MM.1S (cell line): ENCODE data around the gene HOMER3.

Source experiments
- DNase-seq: peaks from one replicate; pipeline ENCODE4 v3.0.0-alpha.2; 2015
- H2AFZ ChIP-seq: fragments of 300-600 bp; sonication (generic); 2 replicates; pipeline ENCODE4 v1.6.0; 2016; ENCODE audit warnings: antibody characterized with exemption, low read length
- H3F3A ChIP-seq: fragments of 300-600 bp; sonication (generic); 2 replicates; pipeline ENCODE4 v1.6.1; 2016; ENCODE audit warnings: mild to moderate bottlenecking, antibody characterized with exemption, low read length, moderate library complexity, mixed read lengths; ENCODE audit not compliant: insufficient read depth
- H3K27ac ChIP-seq: fragments of 300-600 bp; sonication (generic); 2 replicates; pipeline ENCODE4 v1.5.1; 2016; ENCODE audit warnings: mild to moderate bottlenecking, low read length
- H3K27me3 ChIP-seq: fragments of 300-600 bp; sonication (generic); replicated peaks from 2 replicates; pipeline ENCODE4 v1.6.0; 2016; ENCODE audit warnings: low read length; ENCODE audit not compliant: insufficient read depth
- H3K36me3 ChIP-seq: fragments of 300-600 bp; sonication (generic); replicated peaks from 2 replicates; pipeline ENCODE4 v1.6.1; 2016; ENCODE audit warnings: mild to moderate bottlenecking, low read length, mixed read lengths; ENCODE audit not compliant: insufficient read depth
- H3K4me1 ChIP-seq: fragments of 300-600 bp; sonication (generic); 2 replicates; pipeline ENCODE4 v1.6.1; 2016; ENCODE audit warnings: low read length, mixed read lengths
- H3K4me2 ChIP-seq: fragments of 300-600 bp; sonication (generic); 2 replicates; pipeline ENCODE4 v1.6.0; 2016; ENCODE audit warnings: low read depth, low read length
- H3K4me3 ChIP-seq: fragments of 300-600 bp; sonication (generic); 2 replicates; pipeline ENCODE4 v1.5.1; 2016; ENCODE audit warnings: low read length, mixed read lengths
- H3K79me2 ChIP-seq: fragments of 300-600 bp; sonication (generic); 2 replicates; pipeline ENCODE4 v1.6.1; 2016; ENCODE audit warnings: mixed run types, low read length, mixed read lengths
- H3K9ac ChIP-seq: fragments of 300-600 bp; sonication (generic); 2 replicates; pipeline ENCODE4 v1.6.1; 2016; ENCODE audit warnings: low read length, mixed read lengths
- H3K9me2 ChIP-seq: fragments of 300-600 bp; sonication (generic); replicated peaks from 2 replicates; pipeline ENCODE4 v1.6.1; 2016; ENCODE audit warnings: mild to moderate bottlenecking, low read length, mixed read lengths; ENCODE audit not compliant: insufficient read depth
- H3K9me3 ChIP-seq: fragments of 300-600 bp; sonication (generic); replicated peaks from 2 replicates; pipeline ENCODE4 v1.6.1; 2016; ENCODE audit warnings: mild to moderate bottlenecking, low read length, mixed read lengths; ENCODE audit not compliant: insufficient read depth
- H4K20me1 ChIP-seq: fragments of 300-600 bp; sonication (generic); 2 replicates; pipeline ENCODE4 v1.6.1; 2016; ENCODE audit warnings: mild to moderate bottlenecking, low read length, moderate library complexity, mixed read lengths; ENCODE audit not compliant: insufficient read depth
- CTCF ChIP-seq: fragments of 300-600 bp; sonication (generic); IDR thresholded peaks from 2 replicates; pipeline ENCODE4 v1.5.1; 2016; ENCODE audit warnings: antibody characterized with exemption, low read length, mixed read lengths
- EZH2 ChIP-seq: fragments of 300-600 bp; sonication (generic); optimal IDR thresholded peaks from 2 replicates; pipeline ENCODE3; 2017; ENCODE audit warnings: low read depth, mild to moderate bottlenecking, antibody characterized with exemption, low read length, mixed read lengths
- EZH2phosphoT487 ChIP-seq: fragments of 300-600 bp; sonication (generic); IDR thresholded peaks from 2 replicates; pipeline ENCODE4 v1.6.1; 2018; ENCODE audit warnings: antibody characterized with exemption, low read length

HOMER3 gene

DNA sequence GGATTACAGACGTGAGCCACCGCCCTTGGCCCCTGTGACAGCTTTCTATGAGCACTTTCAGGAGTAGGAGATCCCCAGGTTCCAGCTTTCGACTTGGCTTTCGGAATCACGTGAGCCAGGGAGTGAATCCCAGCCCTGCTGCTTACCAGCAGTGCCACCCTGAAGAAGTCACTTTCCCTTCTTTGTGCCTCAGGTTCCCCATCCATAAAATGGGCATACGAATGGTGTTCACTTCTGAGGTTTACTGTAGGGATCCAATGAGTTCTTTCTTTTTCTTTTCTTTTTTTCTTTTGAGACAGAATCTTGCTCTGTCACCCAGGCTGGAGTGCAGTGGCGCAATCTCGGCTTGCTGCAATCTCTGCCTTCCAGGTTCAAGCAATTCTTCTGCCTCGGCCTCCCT, 4.3 kb upstream of the HOMER3 start:
- TF ChIP-seq EZH2phosphoT487 (no peak), CTCF (no peak), EZH2 (no peak)
- Histone ChIP-seq H3K36me3 (no peaks in the 10 kb centered on the region), H3F3A (peaks cover 50% of the 10 kb centered on the region), H3K4me2 (no peak overlapping the region), H3K27ac (peak overlapping the region; percentile 96; the same call in 1 of the 2 replicates), H2AFZ (no peak overlapping the region), H3K9me3 (no peaks in the 10 kb centered on the region), H4K20me1 (no peaks in the 10 kb centered on the region), H3K9ac (no peak overlapping the region), H3K4me1 (peaks cover 75% of the 10 kb centered on the region), H3K27me3 (no peaks in the 10 kb centered on the region), H3K79me2 (peaks cover 13% of the 10 kb centered on the region), H3K4me3 (no peak overlapping the region), H3K9me2 (no peaks in the 10 kb centered on the region)
- no peak for DNase-seq

DNA sequence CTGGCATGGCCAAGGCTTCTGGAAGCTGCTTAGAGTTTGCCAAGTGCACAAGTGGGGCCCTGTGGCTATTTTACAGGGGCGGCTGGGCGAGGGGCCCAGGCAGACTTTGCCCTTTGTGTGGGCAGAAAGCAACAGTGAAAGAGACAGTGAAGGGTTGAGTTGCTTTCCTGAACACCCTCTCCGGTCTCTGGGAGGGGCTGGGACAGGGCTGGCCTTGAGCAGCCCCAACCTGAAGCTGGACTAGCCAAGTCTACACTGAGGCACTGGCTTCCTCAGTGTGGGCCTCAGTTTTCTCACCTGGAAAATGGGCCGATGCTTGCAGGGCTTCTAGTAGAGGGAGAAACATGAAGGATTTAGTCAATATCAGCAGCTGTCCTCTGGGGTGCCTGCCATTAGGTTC, 2.4 kb upstream of the HOMER3 start:
- no peak overlapping the region for H3K9ac ChIP-seq
- no peaks in the 10 kb centered on the region for H3K9me2 ChIP-seq
- H3K4me2 ChIP-seq, result no peak overlapping the region
- peaks cover 31% of the 10 kb centered on the region for H3K79me2 ChIP-seq
- H2AFZ ChIP-seq, result no peak overlapping the region
- H3K9me3 ChIP-seq, result no peaks in the 10 kb centered on the region
- H3K4me1 ChIP-seq, result peaks cover 70% of the 10 kb centered on the region
- peak overlapping the region; percentile 96; the same call in 1 of the 2 replicates for H3K27ac ChIP-seq
- no peaks in the 10 kb centered on the region for H3K36me3 ChIP-seq
- peaks cover 38% of the 10 kb centered on the region for H3F3A ChIP-seq
- H3K4me3 ChIP-seq, result no peak overlapping the region
- DNase-seq, result no peak
- no peaks in the 10 kb centered on the region for H3K27me3 ChIP-seq
- no peaks in the 10 kb centered on the region for H4K20me1 ChIP-seq
- no peak for TF ChIP-seq CTCF

DNA sequence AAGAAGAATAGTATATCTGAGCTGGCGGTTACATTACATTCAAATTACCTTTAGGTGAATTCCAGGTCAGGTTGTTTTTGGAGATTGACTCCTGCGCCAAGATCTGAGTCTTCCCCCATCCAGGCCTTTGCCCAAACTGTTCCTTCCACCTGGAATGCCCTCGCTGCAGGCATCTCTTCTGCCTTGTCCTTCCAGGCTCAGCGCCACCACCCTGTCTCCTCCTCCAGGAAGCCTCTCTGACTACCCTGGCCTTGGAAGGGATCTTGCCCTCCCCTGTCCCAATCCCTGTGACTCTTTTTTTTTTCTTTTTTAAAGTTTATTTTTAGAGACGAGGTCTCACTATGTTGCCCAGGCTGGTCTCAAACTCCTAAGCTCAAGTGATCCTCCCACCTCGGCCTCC, 1.7 kb upstream of the HOMER3 start:
- Histone ChIP-seq H3K4me1 (peaks cover 62% of the 10 kb centered on the region), H3K79me2 (peaks cover 35% of the 10 kb centered on the region), H3K4me2 (no peak overlapping the region), H4K20me1 (no peaks in the 10 kb centered on the region), H3K9me2 (no peaks in the 10 kb centered on the region), H3K36me3 (no peaks in the 10 kb centered on the region), H3K9ac (no peak overlapping the region), H2AFZ (no peak overlapping the region), H3K4me3 (no peak overlapping the region), H3K27me3 (no peaks in the 10 kb centered on the region), H3F3A (peaks cover 30% of the 10 kb centered on the region), H3K9me3 (no peaks in the 10 kb centered on the region), H3K27ac (no peak overlapping the region)
- no peak for TF ChIP-seq CTCF
- TF ChIP-seq EZH2, result no peak
- no peak for TF ChIP-seq EZH2phosphoT487
- DNase-seq, result no peak
